Ovary (tissue), 9 donors: Measurements from ENCODE around the gene PTPRG. TPM values are rescaled to one million over a fixed set of nuclear protein-coding genes. Genes with fewer than 3 reads are reported as not detected.

Experiments used
- DNase-seq, 5 donors: peaks; one replicate each; pipeline ENCODE4 v3.0.0-alpha.2; 2019 to 2020
- H3K27ac ChIP-seq, 2 donors: fragments of 200-600 bp; one replicate each; pipeline versions ENCODE4 v1.5.1 to v1.8.0; 2019 to 2022
- H3K27me3 ChIP-seq: fragments of 200-600 bp; one replicate; pipeline ENCODE4 v1.8.0; 2022
- H3K36me3 ChIP-seq: fragments of 200-600 bp; sonication (generic); one replicate; pipeline ENCODE4 v1.5.1; 2019
- H3K4me1 ChIP-seq: one replicate; pipeline ENCODE4 v1.8.1; 2013; ENCODE audit warnings: mild to moderate bottlenecking, moderate library complexity; ENCODE audit not compliant: insufficient read depth
- H3K4me3 ChIP-seq: fragments of 200-600 bp; sonication (generic); one replicate; pipeline ENCODE4 v1.5.1; 2017
- H3K9me3 ChIP-seq, 2 donors: fragments of 200-600 bp in 1 of 2; sonication (generic) in 1 of 2; one replicate each; pipeline versions ENCODE4 v1.5.1 to v1.8.1; 2013 to 2019; ENCODE audit warnings: mild to moderate bottlenecking in 1 of 2, moderate library complexity in 1 of 2
- EP300 ChIP-seq: sonication (generic); formaldehyde crosslinking; IDR thresholded peaks from one replicate; pipeline ENCODE4 v1.6.1; 2017; ENCODE audit warnings: antibody characterized with exemption
- POLR2A ChIP-seq: fragments of 450-650 bp; IDR thresholded peaks from one replicate; pipeline ENCODE4 v1.6.1; 2017; ENCODE audit warnings: antibody characterized with exemption, mild to moderate bottlenecking, moderate library complexity
- WGBS, 3 donors: extraction: QIAGEN DNeasy Blood & Tissue Kit in 1 of 3; methylation state at CpG; one replicate each; pipeline versions ENCODE4 v1.1.5 to v1.1.7; 2013 to 2017; 5-methylcytosine and 5-hydroxymethylcytosine counted together
- intact Hi-C, 4 donors: fragments of 100-400 bp; cut with DNase I; formaldehyde crosslinking; loops; one replicate each; pipeline versions ENCODE4 v1.11.0 to v1.15.1; 2022 to 2023
- polyA plus RNA-seq, 2 donors: library from polyadenylated mRNA; stranded (reverse); fragments of 200-250 nt in 1 of 2; fragments of 350-450 nt in 1 of 2; fragmentation: Illumina TruSeq in 1 of 2; extraction: RNeasy Lipid Tissue Mini Kit (QIAGEN cat#74804) in 1 of 2; gene quantifications; one replicate each; pipeline ENCODE4 v1.2.3, GENCODE V29; 2013 to 2014
- total RNA-seq, 7 donors: library from RNA; depleted of rRNA in 2 of 7; stranded (reverse); fragments of >200 nt in 2 of 7; fragmentation: NEBNext Ultra II Directional in 3 of 7; extraction: Animal tissue kit (Norgen Biotek cat#: 25700) in 3 of 7; gene quantifications; one replicate each; pipeline versions ENCODE4 v1.1.0 to v1.2.4, GENCODE V29; 2016 to 2023
- TF ChIP-seq, protein P1 (sequence below), 3 donors: fragments of 450-650 bp in 2 of 3; fragments of 200-600 bp in 1 of 3; IDR thresholded peaks; one replicate each; pipeline versions ENCODE4 v1.5.1 to v1.8.0; 2016 to 2022; ENCODE audit warnings: antibody characterized with exemption in 3 of 3, mild to moderate bottlenecking in 1 of 3
- donor health status: DM: no; HTN: no; CAD: no; lungs with moderate emphysema.
- donor health status: DM: no; HTN: no; CAD: no.
- donor health status: Bipolar disorder and iron deficiency.
- donor health status: DM: yes; HTN: yes; CAD: no.
- donor health status: DM: no; HTN: no; CAD: no.
- donor health status: DM: yes; HTN: yes; CAD: no.

PTPRG gene
- total and polyA plus RNA-seq, 9 donors: 18.2 to 87.9 (median 47.7) TPM

DNA sequence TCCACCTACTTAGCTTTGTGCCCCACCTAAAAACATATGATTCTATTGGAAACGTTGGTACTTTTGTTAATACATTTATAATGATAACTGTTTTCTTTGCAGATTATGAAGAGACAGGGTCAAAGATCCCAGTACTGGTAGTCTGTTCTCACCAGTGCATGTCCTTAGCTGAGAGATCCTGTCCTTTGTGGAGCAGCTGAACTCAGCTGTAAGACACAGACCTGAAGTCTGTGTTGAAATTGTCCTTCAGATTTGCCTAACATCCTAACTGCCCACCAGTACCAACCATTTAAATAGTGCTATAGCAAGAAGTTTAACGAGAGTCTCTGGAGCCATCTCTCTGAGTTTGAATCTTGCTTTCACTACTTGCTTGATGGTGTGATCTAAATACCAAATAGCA lies 413.3 kb downstream of the PTPRG start:
- WGBS, 3 donors: 48 to 58% (median 56%) methylated on average over 2 of the region's 2 CpGs
- Histone ChIP-seq H3K27me3 (no peaks in the 10 kb centered on the region), H3K27ac (no peak overlapping the region), H3K36me3 (no peaks in the 10 kb centered on the region), H3K4me1 (peaks cover 5% of the 10 kb centered on the region), H3K4me3 (no peak overlapping the region), H3K9me3 (no peaks in the 10 kb centered on the region)
- DNase-seq: no peak
- intact Hi-C loops: no loop called here
- no peak for TF ChIP-seq POLR2A
- TF ChIP-seq, protein P1, sequence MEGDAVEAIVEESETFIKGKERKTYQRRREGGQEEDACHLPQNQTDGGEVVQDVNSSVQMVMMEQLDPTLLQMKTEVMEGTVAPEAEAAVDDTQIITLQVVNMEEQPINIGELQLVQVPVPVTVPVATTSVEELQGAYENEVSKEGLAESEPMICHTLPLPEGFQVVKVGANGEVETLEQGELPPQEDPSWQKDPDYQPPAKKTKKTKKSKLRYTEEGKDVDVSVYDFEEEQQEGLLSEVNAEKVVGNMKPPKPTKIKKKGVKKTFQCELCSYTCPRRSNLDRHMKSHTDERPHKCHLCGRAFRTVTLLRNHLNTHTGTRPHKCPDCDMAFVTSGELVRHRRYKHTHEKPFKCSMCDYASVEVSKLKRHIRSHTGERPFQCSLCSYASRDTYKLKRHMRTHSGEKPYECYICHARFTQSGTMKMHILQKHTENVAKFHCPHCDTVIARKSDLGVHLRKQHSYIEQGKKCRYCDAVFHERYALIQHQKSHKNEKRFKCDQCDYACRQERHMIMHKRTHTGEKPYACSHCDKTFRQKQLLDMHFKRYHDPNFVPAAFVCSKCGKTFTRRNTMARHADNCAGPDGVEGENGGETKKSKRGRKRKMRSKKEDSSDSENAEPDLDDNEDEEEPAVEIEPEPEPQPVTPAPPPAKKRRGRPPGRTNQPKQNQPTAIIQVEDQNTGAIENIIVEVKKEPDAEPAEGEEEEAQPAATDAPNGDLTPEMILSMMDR (IDR thresholded peaks at IDR 0.05): no peak
- TF ChIP-seq EP300: no peak

DNA sequence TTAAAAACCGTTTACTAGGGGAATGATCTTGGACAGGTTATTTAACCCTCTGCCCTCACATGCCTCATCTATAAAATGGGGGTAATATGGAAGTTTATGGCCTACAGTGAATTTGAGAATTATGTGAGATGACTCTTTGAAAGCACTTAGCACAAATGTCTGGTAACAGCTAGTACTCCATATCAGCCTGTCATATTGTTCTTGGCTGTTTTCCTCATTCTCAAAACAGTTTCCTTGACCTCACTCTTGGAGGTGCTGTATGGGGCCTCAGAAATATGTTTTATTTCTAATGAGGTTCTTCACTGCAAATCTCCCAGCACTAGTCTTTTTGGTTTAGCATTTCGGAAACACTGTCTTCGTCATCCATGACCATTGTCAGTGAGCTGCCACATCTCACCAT lies 413.8 kb downstream of the PTPRG start:
- Histone ChIP-seq H3K36me3 (no peaks in the 10 kb centered on the region), H3K27ac (no peak overlapping the region), H3K9me3 (no peaks in the 10 kb centered on the region), H3K4me3 (no peak overlapping the region), H3K4me1 (peaks cover 5% of the 10 kb centered on the region), H3K27me3 (no peaks in the 10 kb centered on the region)
- intact Hi-C loops: no loop called here
- DNase-seq: no peak
- TF ChIP-seq, protein P1 (IDR thresholded peaks at IDR 0.05): no peak
- TF ChIP-seq EP300: no peak
- WGBS, 3 donors: 60 to 84% (median 71%) methylated on average over 3 of the region's 3 CpGs

DNA sequence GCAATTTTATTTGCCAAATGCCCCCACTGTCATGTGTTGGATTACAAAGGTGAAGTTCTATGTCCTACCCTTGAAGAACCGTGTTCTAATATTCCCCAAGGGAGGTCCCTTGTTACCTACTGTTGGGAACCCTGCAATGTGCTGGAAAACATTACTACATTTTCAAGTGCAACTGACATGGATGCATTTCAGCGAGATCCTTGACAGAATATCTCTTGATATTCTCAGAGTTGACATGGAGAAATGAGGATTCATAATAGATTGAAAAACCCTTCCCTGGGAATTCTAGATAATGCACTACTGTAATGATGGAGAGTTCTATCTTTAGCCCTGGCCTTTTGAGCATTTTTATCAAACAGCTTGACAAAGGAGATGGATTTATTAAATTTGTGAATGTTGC lies 414.6 kb downstream of the PTPRG start:
- intact Hi-C loops: no loop called here

DNA sequence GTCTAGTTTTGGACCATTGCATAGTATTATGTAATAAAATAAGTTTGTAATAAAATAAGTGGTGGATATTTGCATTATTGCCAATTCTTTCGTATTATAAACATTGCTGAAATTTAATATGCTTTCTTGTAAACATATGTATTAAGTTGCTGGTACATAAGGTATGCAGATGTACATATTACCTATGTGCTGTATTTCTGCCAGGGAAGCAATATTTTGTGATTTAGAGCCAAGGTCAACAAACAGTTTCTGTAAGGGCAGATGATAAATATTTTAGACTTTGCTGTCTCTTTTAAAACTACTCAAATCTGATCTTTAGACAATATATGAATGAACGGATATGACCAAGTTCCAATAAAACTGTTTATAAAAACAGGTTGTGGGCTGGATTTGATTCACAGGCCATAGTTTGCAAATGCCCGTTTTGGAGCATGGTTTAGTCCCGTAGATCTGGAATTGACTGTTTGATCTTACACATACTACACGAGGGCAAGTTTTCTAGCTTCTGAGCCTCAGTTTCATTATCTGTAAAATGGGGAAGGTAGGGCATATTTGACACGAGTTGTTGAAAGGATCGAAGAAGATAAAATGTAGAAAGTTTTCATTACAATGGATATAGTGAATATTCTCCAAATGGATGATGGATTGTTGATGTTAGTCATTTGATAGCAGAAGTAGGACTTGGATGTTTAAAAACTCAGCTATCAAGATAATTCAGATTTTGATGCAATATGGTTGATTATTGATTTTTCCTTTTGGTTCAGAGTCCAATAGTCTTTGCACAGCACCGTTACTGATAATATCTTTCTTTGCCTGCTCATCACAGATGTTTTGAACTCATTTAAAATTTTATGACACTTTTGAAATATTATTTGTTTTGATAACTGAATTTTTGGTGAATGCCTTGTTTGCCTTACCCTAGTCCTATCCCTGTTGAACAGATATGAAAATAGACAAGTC lies 417.4 kb downstream of the PTPRG start:
- no peaks in the 10 kb centered on the region for H3K9me3 ChIP-seq
- TF ChIP-seq EP300 (no peak), POLR2A (no peak)
- TF ChIP-seq, protein P1 (IDR thresholded peaks at IDR 0.05): no peak
- 86 to 93% (median 90%) methylated on average over 8 of the region's 8 CpGs for WGBS, 3 donors
- no peaks in the 10 kb centered on the region for H3K36me3 ChIP-seq
- peaks cover 7% of the 10 kb centered on the region for H3K4me1 ChIP-seq
- no peak overlapping the region for H3K4me3 ChIP-seq
- intact Hi-C loops: no loop called here
- H3K27me3 ChIP-seq: no peaks in the 10 kb centered on the region
- no peak overlapping the region for H3K27ac ChIP-seq
- no peak for DNase-seq

More for the DNA sequence above, 414.6 kb downstream of the PTPRG start:
- no peaks in the 10 kb centered on the region for H3K36me3 ChIP-seq
- no peak for DNase-seq
- no peaks in the 10 kb centered on the region for H3K9me3 ChIP-seq
- H3K4me1 ChIP-seq: peaks cover 6% of the 10 kb centered on the region
- TF ChIP-seq, protein P1 (IDR thresholded peaks at IDR 0.05): no peak
- TF ChIP-seq POLR2A: no peak
- no peak for TF ChIP-seq EP300
- 69 to 95% (median 88%) methylated on average over 2 of the region's 2 CpGs for WGBS, 3 donors
- H3K4me3 ChIP-seq: no peak overlapping the region
- H3K27me3 ChIP-seq: no peaks in the 10 kb centered on the region
- H3K27ac ChIP-seq: no peak overlapping the region
